NCI-H748 treated with DMSO at 0.1 percent for 48 hours (cell line): ENCODE results near the gene CTNNA1.
"Not testable (repeated sequence)": the region's sequence is repeated elsewhere in the genome, so short reads cannot be mapped to it uniquely, and the experiment has no call there.

ENCODE experiments used
- DNase-seq: peaks from one replicate; lab custom pipeline; 2025; lab: John Stamatoyannopoulos, UW

Gene CTNNA1

DNA sequence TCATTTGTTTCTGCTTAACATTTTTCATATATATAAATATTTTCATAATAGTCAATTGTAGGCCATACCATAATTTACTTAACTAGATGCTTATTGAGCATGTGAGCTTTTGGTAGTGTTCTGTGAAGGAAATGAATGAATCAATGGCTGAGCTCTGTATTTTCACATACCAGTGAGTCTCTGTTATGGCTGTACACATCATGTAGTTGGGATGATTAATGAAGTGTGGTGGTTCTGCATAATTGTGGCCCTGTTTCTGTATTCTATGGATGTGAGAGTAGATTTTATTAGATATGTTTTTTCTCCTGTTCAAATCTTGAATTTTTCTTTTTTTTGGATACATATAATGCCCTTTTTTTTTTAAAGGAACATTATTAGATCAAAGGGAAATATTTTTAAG is 56.2 kb downstream of the CTNNA1 start:
- DNase-seq: no peak

DNA sequence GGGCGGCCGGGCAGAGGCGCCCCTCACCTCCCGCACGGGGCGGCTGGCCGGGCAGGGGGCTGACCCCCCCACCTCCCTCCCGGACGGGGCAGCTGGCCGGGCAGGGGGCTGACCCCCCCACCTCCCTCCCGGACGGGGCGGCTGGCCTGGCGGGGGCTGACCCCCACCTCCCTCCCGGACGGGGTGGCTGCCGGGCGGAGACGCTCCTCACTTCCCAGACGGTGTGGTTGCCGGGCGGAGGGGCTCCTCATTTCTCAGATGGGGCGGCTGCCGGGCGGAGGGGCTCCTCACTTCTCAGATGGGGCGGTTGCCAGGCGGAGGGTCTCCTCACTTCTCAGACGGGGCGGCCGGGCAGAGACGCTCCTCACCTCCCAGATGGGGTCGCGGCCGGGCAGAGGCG is 57.6 kb downstream of the CTNNA1 start:
- DNase-seq: not testable (repeated sequence)

DNA sequence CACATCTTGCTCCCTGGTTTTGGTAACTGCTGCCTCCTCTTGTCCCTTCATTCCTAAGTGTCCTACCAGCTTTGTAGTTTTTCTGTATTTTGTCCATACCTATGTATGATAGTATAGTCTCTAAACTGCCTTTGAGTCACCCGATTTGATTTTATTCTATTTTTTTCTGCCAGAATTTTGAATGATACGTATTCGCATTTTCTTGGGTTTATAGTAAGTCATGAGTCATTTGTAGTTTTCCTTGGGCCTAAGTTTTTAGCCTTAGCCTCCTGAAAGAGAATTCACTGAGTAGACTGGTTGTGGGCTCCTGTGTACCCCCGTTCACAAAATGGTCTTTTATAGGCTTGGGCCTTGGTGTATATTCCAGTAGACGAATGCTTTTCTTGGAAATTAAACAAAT is 62.3 kb downstream of the CTNNA1 start:
- no peak for DNase-seq

DNA sequence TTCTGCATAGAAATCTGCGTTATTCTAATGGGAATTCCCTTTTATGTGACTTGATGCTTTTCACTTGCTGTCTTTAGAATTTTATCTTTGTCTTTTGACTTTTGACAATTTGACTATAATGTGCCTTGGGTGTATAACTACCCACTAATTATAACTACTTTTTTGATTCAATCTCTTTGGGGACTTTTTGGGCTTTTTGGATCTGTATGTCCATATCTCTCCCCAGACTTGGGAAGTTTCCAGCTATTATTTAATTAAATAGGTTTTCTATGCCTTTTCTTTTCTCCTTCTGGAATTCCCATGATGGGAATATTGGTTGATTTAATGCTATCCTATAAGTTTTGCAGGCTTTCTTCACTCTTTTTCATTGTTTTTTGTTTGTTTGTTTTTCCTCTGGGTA is 64.0 kb downstream of the CTNNA1 start:
- no peak for DNase-seq

DNA sequence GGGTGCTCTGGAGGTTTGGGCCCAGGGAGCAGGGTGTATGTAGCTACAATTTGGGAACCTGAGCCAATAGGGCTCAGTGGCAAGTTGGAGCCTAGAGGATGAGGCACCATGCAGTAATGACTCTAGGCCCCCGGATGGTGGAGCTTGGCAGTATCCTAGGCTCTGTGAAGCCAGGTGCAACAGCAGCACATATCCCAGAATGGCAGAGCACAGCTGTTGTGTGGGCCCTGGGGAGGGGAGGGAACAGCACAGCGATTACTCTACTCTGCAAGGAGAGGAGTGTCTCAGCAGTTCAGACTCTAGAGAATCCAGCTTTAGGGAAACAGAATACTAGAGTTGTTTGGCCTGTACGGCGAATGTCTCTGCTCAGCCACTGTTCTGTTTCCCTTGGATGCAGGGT is 65.9 kb downstream of the CTNNA1 start:
- DNase-seq: no peak

DNA sequence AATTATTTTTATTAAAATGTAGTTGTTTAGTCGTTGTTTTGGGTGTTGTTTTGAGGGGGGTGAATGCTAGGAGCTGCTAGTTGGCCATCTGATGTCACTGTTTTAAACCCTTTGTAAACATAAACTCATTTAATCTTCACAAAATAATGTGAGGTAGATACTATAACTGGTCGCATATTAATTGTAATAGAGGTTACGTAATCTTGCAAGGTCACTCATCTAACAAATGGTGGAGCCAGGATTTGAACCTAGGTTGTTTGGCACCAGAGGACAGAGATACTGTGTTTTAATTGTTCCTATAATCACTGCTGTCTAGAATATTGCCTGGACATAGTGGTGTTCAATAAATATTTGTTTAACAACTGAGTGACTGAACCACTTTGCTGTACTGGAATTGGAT is 67.5 kb downstream of the CTNNA1 start:
- DNase-seq: no peak

DNA sequence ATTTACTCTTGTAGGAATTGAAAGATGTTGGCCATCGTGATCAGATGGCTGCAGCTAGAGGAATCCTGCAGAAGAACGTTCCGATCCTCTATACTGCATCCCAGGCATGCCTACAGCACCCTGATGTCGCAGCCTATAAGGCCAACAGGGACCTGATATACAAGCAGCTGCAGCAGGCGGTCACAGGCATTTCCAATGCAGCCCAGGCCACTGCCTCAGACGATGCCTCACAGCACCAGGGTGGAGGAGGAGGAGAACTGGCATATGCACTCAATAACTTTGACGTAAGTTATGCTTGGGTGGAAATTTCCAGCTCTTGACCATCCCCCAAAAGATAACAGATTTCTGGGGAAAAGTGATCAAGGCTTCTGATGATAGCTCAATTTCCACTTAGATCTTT is 71.3 kb downstream of the CTNNA1 start:
- DNase-seq: no peak

DNA sequence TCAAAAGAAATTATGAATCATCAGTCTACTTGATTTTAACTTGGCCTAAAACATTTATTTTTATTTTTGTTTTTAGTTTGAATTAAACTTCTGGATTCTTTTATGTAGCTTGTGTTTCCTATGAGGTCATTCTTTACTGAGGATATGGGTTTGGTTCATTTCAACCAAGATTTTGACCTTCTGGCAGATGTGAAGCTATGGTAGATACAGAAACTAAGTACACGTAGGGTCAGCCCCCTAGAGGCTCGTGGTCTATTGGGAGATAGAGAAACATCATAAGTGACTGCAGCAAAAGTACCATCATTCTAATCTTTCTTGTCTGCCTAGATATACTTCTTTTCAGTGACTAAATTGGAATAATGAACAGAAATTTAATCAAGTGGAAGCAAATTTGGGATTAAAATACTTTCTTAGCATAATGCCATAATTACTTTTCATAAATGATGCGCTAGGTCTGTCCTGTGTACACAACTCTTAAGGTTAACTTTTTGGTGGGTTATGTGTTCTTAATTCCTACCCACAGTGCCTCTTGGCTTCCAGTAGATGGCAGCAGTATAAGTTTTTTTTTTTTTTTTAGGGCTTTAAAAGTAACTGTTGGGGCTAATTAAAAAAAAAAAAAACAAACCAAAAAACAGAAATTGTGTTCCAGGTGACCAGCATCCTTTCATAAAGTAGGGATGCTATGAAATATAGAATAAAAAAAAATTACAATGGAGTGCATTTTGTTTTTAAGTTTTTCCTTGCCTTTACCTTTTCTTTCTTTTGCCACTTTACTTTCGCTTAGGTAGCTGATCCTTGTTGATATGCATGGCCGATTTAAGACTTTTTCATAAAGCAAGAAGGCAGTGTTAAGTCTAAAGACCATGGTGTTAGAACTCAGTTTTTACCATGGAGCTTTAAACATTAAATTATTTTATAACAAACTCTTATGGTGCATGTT is 72.0 kb downstream of the CTNNA1 start:
- peak; percentile 24 for DNase-seq

DNA sequence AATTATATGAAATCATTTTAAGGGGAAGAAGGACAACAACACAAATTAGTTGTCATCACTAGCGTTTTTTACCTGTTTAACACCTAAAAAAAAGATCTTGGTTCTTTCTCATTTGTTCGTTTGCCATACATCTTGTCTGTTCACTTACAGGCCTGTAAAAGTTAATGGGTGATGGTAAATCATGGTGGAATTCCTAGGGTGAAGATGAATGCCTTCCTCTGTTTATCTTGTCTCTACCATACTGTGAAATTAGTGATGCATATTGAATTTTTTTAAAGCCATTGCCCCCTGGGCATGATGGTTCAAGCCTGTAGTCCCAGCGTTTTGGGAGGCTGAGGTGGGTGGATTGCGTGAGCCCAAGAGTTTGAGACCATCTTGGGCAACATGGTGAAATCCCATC is 75.3 kb downstream of the CTNNA1 start:
- DNase-seq: no peak

DNA sequence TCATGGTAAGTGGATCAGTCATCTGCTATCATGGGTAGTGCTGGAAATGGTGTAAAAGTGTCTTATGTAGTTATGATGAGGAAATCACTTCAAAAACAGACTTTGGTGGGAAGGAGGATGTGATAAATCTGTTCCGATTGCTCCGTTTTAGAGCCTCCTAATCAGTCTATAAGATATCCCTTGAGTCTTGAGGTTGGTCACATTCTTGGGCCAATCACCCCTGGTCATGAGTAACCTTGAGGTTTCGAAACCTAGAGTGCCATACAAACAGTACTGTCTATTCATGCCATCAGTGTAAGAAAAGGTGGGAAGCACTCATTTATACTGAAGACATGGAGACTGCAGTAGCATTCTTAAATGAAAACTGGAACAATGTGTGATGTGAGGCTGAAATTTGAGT is 76.1 kb downstream of the CTNNA1 start:
- DNase-seq: no peak

DNA sequence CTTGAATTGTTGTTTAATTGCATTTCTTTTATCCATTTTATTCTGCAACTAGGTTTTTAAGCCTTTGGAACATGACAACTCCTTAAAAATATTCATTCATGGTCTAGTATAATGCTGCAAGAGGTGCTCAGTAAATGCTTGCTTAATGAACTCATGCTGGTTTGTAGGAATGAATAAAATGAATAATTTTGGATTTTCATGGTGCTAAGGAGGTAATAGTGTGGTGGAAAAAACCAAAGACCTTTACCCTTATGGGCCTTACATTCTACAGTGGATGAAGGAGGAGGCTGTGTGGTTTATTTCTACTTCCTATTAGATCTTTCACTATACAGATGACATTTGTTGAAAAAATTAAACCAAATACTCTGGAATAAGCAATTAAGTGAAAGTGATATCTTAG is 78.5 kb downstream of the CTNNA1 start:
- DNase-seq: no peak

DNA sequence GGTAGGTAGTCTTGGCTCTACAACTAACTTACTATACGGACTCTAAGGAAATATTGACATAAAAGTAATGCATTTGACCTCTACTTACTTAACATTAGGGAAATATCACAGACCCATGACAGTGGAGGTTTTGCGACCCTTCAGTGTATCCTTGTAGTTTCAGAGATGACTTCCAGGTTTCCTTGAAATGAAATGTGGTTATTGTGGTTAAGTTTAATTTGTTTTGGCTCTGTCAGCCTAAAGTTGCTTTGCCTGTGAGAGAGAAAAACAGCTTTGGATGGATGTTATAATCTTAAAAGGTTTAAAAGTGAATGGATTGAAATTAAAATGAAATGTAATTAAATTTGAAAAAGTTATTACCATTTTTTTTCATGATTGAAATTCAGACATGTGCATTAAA is 79.0 kb downstream of the CTNNA1 start:
- DNase-seq: no peak

DNA sequence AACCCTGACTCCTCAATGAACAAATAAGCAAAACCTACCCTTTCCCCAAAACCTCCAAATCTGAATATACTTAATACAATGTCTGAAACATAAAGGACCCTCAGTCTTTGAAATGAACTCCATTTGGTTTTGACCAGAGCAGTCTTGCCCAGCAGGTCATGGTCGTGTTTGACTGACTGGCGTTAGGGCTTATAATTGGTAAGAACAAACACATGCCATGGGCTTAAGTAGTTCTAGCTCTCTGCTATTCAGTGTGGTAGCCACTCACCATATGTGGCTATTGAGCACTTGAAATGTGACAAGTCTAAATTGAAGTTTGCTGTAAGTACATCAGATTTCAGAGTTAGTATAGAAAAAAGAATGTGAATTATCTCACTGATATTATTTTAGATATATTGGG is 79.9 kb downstream of the CTNNA1 start:
- DNase-seq: no peak

DNA sequence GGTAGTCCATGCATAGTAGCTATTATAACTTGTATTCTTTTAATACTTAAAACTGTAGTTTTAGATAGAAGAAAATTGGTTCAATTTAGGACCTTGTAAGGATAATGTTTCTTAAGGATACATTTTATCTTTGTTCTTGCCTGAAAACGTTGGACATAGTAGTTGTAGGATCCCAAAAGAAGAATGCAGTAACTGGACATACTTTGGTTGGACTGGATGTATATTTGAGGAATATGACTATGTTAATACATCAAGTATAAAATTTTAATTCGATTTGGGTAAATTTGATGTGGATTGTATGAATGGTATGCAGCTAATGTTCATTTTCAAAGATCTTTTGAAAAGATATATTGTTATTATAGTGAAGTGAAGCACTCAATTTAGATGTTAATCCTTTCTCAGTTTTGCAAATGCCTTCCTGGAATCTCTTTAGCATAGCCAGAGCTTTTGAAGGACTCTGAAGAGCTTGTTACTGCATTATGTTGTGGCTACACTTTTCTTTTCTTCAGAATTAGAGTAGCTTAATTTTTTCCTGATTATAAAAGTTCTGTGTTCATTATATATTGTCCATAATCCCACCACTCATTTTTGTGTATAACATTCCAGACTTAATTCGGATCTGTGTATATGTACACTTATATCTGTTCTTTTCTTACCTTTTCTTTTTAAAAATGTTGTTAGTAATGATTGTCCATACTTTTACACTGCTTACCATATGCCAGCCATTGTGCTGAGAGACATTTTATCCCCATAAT is 80.7 kb downstream of the CTNNA1 start:
- DNase-seq: no peak

DNA sequence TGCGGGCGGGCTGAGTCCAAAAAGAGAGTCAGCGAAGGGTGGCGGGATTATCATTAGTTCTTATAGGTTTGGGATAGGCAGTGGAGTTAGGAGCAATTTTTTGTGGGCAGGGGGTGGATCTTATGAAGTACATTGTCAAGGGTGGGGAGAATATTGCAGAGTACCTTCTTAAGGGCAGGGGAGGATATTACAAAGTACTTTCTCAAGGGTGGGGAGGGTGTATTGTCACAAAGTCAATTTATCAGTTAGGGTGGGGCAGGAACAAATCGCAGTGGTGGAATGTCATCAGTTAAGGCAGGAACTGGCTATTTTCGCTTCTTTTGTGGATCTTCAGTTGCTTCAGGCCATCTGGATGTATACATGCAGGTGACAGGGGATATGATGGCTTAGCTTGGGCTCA is 81.6 kb downstream of the CTNNA1 start:
- not testable (repeated sequence) for DNase-seq

DNA sequence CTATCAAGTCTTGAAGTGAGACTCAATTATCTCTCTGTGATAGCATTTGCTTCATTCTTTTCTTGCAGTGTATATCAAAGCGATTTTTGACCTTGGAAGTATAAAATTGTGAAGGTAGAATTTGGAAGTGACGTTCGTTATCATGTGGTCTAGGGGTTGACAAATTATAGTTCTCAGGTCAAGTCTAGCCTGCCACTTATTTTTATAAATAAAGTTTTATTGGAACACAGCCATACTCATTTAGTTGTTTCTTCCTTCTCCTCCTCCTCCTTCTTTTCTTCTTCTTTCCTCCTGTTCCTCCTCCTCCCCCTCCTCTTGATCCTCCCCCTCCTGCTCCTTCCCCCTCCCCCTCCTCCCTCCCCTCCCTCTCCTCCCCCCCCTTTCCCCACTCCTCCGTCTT is 83.9 kb downstream of the CTNNA1 start:
- no peak for DNase-seq

DNA sequence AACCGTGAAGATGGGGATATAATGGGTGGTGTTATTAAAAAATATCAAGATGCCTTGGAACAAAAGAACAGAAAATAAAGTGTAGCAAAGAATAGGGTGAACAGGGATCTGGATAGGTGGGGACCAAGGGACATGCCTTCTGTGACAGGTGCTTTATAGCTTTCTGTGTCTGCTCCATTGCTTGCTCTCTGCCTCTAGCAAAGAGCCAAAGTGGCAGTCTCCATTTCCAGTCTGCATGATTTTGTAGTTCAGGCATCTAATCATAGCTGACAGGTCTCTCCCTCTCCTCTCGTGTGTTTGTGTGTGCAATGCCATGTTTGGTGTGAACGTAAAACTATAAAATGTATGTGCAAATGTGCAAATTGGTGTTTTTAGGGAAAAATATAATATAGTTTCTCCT is 86.9 kb downstream of the CTNNA1 start:
- no peak for DNase-seq

DNA sequence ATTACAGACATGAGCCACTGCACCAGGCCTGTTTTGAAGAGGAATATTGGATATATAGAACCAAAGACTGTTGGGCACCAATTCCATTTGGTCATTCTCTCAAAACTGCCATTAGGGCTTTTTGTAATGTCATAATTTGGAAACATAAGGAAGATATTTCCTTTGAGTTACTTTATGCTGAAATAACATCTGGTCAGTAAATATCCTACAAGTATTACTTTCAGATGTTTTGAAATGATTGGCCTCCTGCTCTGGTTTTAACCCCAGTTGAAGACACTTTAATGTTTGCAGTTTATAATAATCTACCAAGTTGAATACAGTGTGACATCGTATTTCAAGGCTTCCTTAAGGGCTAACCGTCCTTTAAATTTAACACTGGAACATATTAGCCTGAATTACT is 88.3 kb downstream of the CTNNA1 start:
- no peak for DNase-seq

DNA sequence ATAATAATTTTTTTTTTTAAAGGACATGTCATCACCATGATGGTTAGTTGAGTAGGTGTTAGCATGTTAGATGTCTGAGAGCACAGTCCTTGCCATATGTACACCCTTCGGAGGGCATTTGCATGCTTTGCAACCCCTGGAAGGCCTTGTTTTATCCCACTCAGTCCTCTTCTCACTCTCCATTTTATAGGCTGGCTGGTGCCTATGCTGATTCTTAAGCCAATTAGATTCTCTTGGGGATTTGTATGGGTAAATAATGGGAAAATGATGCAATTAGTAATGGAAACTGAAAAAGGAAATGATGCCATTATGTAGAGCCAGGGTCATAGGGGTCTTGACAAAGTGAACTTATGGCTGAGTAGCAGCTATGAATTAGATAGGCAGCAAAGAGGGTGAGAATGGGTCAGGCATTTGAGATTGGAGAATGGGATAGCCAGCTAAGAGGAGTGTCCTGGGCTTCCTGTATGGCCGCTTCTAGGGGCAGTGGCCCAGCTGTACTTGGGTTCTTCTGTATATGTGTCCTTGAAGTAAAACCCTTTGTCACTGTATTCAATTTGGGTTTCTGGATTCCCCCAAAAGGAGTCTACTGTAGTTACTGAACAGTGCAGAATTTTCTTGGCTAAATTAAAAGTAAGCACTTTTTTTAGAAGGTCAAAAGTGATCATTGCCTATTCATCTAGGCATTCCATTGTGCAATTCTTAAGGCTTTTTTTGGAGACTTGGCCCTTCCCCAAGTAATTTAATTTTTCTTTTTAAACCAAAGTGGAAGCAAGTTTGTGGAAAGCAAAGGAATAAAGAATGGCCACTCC is 90.3 kb downstream of the CTNNA1 start:
- DNase-seq: no peak

DNA sequence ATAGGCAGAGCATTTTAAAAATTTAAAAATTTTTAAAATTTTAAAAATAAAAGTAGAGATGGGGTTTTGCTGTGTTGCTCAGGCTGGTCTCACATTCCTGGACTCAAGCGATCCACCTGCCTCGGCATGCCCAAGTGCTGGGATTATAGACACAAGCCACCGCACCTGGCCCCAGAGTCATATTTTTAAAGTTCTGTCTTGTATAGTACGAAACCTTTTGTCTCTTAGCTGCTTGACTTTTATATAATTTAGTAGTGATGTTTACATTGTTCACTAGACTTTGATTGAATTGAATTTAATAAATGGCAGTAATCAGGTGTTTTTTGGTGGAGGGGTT is 90.9 kb downstream of the CTNNA1 start:
- no peak for DNase-seq

DNA sequence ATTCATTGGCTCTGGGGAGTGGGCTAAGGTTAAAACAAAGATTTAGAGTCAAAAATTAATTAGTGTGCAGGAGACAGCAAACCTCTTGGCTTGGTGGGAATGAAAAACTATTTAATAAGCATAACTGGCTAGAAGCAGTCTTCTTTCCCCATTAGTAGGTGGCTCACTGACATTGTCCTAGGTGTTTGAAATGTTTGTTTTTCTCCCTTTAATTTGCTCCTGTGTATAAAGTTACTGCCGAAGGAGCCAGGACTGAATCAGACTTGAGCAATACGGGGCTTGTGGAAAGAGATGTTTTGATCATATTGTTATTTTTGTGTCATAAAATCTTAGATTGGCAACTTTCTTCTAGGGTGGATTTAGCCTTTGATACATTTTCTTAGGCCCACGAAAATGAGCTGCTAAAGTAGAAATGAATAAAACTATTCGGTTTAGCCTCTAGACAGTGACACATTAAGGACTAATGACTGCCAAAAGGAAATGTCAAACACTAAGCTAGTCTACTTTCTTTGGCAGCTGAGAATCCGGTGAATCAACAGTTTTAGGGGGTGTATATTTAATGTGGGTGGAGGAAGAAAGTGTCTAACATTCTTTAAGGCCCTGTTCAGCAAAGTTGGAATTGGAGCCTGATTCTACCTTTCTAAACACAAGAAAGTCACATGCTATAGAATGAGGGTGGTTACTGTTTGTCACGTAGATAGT is 91.7 kb downstream of the CTNNA1 start:
- DNase-seq: no peak

DNA sequence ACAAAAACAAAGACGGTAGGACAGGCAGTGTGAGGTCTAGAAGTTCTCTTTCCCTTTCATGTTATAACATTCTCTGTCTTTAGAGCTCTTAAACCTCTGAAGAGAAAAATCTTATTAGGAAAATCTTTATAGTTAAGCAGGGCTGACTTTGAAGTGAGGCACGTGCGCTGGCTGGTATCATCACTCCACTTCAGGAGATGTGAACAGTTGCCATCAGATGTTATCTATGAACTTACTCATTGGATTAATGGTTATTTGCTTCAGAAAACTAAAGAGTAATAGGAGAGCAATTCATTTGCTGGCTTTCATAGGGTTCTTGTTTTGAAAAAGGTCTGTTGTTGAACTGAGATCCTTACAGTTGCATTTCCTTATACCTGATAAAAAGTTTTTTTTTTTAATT is 96.2 kb downstream of the CTNNA1 start:
- DNase-seq: no peak
